HepG2 (cell line): ENCODE data around the gene TMEM184B.

Experiments used
- DPF2 ChIP-seq: sonication (generic); formaldehyde crosslinking; IDR thresholded peaks from 2 replicates; pipeline ENCODE4 v1.4.0; 2020; ENCODE audit warnings: mild to moderate bottlenecking, low read depth, missing genetic modification reagents, borderline replicate concordance
- POLR2G ChIP-seq: fragments of 200-400 bp; formaldehyde crosslinking; IDR thresholded peaks from 2 replicates; pipeline ENCODE4 v1.6.1; 2018; ENCODE audit warnings: mild to moderate bottlenecking, low read depth, low read length, moderate library complexity
- TCF7L2 ChIP-seq: IDR thresholded peaks from 2 replicates; pipeline ENCODE4 v1.6.1; 2011; ENCODE audit warnings: mild to moderate bottlenecking, low read depth, low read length, moderate library complexity
- ZFY ChIP-seq: sonication (generic); formaldehyde crosslinking; IDR thresholded peaks from 2 replicates; pipeline ENCODE4 v1.4.0; 2020; ENCODE audit warnings: missing genetic modification reagents
- ZNF121 ChIP-seq: sonication (generic); formaldehyde crosslinking; IDR thresholded peaks from 2 replicates; pipeline ENCODE4 v1.5.0; 2020; ENCODE audit warnings: mild to moderate bottlenecking, missing genetic modification reagents
- ZNF30 ChIP-seq: sonication (generic); formaldehyde crosslinking; IDR thresholded peaks from 2 replicates; pipeline ENCODE4 v1.5.0; 2020; ENCODE audit warnings: mild to moderate bottlenecking, missing genetic modification reagents
- ZNF496 ChIP-seq: sonication (generic); formaldehyde crosslinking; IDR thresholded peaks from 2 replicates; pipeline ENCODE4 v1.8.1; 2023; ENCODE audit warnings: mild to moderate bottlenecking, moderate library complexity, missing genetic modification reagents; ENCODE audit not compliant: insufficient replicate concordance
- TF ChIP-seq, protein P1 (sequence below): sonication (generic); formaldehyde crosslinking; IDR thresholded peaks from 2 replicates; pipeline ENCODE4 v1.5.0; 2020; ENCODE audit warnings: mild to moderate bottlenecking, missing genetic modification reagents, moderate library complexity
- TF ChIP-seq, protein P2 (sequence below): sonication (generic); formaldehyde crosslinking; conservative IDR thresholded peaks from 2 replicates; pipeline ENCODE4 v1.8.0; 2022; ENCODE audit warnings: mild to moderate bottlenecking, moderate library complexity, missing genetic modification reagents
- TF ChIP-seq, protein P3 (sequence below): sonication (generic); formaldehyde crosslinking; IDR thresholded peaks from 2 replicates; pipeline ENCODE4 v1.4.0; 2020; ENCODE audit warnings: mild to moderate bottlenecking, missing genetic modification reagents
- TF ChIP-seq, protein P4 (sequence below): sonication (generic); formaldehyde crosslinking; IDR thresholded peaks from 2 replicates; pipeline ENCODE4 v1.4.0; 2020; ENCODE audit warnings: missing genetic modification reagents, borderline replicate concordance
- TF ChIP-seq, protein P5 (sequence below), 2 experiments: IDR thresholded peaks; 2 replicates each; pipeline ENCODE4 v1.6.1; 2011 to 2012; ENCODE audit warnings: low read length in 2 of 2, borderline replicate concordance in 1 of 2, low read depth in 1 of 2, mild to moderate bottlenecking in 1 of 2, moderate library complexity in 1 of 2

DNA sequence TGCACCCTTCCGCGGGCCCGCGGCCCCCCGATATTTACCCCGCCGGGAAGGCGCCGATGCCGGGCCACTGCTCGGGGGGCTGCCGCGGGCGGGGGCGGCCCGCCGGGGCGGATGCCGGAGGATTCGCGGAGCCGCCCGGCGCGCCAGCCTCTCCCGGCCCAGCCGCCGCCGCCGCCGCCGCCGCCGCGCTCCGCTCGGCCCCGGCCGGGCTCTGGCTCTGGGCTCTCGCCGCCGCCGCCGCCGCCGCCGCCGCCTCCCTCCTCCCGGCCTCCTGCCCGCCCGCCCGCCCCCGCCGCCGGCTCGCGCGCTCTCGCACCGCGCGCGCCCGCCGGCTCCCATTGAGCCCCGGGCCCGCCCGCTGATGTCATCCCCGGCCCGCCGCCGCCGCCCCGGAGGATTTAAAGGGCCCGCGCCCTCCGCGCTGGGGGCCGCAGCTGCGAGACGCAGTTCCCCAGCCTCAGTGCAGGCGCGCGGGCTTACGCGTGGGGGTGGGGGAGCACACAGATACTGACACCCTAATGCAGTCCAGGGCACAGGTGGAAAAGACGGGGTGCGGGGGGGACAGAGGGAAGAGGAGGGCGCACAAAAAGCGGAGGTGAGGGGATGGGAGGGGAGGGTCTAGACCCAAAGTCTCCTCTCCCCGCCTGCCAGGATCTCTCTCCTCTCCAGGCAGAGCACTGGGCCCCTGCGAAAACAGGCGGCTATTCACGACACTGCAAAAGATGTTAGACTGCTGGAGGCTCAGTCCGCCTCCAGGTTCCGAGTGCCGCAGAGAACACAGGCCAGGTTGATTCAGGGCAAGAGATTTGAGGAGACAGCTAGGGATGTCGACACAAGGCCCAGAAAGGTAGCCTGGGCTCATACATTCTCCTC, 44.5 kb upstream of the TMEM184B start, which contains the start of gene CSNK1E:
- TF ChIP-seq DPF2 (CRISPR knock-in tag) (no peak), ZNF121 (CRISPR knock-in tag) (no peak; the same call in 1 of the 2 replicates), POLR2G (no peak), TCF7L2 (no peak), ZFY (no peak; the same call in 1 of the 2 replicates), ZNF496 (no peak), ZNF30 (CRISPR knock-in tag) (no peak)
- TF ChIP-seq, protein P1, sequence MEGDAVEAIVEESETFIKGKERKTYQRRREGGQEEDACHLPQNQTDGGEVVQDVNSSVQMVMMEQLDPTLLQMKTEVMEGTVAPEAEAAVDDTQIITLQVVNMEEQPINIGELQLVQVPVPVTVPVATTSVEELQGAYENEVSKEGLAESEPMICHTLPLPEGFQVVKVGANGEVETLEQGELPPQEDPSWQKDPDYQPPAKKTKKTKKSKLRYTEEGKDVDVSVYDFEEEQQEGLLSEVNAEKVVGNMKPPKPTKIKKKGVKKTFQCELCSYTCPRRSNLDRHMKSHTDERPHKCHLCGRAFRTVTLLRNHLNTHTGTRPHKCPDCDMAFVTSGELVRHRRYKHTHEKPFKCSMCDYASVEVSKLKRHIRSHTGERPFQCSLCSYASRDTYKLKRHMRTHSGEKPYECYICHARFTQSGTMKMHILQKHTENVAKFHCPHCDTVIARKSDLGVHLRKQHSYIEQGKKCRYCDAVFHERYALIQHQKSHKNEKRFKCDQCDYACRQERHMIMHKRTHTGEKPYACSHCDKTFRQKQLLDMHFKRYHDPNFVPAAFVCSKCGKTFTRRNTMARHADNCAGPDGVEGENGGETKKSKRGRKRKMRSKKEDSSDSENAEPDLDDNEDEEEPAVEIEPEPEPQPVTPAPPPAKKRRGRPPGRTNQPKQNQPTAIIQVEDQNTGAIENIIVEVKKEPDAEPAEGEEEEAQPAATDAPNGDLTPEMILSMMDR (CRISPR knock-in tag): no peak
- TF ChIP-seq, protein P2, sequence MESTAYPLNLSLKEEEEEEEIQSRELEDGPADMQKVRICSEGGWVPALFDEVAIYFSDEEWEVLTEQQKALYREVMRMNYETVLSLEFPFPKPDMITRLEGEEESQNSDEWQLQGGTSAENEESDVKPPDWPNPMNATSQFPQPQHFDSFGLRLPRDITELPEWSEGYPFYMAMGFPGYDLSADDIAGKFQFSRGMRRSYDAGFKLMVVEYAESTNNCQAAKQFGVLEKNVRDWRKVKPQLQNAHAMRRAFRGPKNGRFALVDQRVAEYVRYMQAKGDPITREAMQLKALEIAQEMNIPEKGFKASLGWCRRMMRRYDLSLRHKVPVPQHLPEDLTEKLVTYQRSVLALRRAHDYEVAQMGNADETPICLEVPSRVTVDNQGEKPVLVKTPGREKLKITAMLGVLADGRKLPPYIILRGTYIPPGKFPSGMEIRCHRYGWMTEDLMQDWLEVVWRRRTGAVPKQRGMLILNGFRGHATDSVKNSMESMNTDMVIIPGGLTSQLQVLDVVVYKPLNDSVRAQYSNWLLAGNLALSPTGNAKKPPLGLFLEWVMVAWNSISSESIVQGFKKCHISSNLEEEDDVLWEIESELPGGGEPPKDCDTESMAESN (CRISPR knock-in tag): no peak
- TF ChIP-seq, protein P3, sequence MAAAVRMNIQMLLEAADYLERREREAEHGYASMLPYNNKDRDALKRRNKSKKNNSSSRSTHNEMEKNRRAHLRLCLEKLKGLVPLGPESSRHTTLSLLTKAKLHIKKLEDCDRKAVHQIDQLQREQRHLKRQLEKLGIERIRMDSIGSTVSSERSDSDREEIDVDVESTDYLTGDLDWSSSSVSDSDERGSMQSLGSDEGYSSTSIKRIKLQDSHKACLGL (CRISPR knock-in tag): no peak
- TF ChIP-seq, protein P4, sequence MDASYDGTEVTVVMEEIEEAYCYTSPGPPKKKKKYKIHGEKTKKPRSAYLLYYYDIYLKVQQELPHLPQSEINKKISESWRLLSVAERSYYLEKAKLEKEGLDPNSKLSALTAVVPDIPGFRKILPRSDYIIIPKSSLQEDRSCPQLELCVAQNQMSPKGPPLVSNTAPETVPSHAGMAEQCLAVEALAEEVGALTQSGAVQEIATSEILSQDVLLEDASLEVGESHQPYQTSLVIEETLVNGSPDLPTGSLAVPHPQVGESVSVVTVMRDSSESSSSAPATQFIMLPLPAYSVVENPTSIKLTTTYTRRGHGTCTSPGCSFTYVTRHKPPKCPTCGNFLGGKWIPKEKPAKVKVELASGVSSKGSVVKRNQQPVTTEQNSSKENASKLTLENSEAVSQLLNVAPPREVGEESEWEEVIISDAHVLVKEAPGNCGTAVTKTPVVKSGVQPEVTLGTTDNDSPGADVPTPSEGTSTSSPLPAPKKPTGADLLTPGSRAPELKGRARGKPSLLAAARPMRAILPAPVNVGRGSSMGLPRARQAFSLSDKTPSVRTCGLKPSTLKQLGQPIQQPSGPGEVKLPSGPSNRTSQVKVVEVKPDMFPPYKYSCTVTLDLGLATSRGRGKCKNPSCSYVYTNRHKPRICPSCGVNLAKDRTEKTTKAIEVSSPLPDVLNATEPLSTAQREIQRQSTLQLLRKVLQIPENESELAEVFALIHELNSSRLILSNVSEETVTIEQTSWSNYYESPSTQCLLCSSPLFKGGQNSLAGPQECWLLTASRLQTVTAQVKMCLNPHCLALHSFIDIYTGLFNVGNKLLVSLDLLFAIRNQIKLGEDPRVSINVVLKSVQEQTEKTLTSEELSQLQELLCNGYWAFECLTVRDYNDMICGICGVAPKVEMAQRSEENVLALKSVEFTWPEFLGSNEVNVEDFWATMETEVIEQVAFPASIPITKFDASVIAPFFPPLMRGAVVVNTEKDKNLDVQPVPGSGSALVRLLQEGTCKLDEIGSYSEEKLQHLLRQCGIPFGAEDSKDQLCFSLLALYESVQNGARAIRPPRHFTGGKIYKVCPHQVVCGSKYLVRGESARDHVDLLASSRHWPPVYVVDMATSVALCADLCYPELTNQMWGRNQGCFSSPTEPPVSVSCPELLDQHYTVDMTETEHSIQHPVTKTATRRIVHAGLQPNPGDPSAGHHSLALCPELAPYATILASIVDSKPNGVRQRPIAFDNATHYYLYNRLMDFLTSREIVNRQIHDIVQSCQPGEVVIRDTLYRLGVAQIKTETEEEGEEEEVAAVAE: no peak
- TF ChIP-seq, protein P5, sequence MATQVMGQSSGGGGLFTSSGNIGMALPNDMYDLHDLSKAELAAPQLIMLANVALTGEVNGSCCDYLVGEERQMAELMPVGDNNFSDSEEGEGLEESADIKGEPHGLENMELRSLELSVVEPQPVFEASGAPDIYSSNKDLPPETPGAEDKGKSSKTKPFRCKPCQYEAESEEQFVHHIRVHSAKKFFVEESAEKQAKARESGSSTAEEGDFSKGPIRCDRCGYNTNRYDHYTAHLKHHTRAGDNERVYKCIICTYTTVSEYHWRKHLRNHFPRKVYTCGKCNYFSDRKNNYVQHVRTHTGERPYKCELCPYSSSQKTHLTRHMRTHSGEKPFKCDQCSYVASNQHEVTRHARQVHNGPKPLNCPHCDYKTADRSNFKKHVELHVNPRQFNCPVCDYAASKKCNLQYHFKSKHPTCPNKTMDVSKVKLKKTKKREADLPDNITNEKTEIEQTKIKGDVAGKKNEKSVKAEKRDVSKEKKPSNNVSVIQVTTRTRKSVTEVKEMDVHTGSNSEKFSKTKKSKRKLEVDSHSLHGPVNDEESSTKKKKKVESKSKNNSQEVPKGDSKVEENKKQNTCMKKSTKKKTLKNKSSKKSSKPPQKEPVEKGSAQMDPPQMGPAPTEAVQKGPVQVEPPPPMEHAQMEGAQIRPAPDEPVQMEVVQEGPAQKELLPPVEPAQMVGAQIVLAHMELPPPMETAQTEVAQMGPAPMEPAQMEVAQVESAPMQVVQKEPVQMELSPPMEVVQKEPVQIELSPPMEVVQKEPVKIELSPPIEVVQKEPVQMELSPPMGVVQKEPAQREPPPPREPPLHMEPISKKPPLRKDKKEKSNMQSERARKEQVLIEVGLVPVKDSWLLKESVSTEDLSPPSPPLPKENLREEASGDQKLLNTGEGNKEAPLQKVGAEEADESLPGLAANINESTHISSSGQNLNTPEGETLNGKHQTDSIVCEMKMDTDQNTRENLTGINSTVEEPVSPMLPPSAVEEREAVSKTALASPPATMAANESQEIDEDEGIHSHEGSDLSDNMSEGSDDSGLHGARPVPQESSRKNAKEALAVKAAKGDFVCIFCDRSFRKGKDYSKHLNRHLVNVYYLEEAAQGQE (IDR thresholded peaks at IDR 0.05; ENCODE audit: borderline replicate concordance in 1 of 2, low read depth in 1 of 2, low read length in 2 of 2): no peak
